Measurements from ENCODE around the gene KRT6B. TPM values are rescaled to one million over a fixed set of nuclear protein-coding genes. Genes with fewer than 3 reads are reported as not detected.

Gene KRT6B
- total and polyA plus RNA-seq, 2 experiments from 2014 or later: not detected

GRCh38 chr12:52494100-52494499 lies 42.2 kb upstream of the KRT6B start:
- H3K4me3 Mint-ChIP-seq: no peak overlapping the region
- DNase-seq (ENCODE audit: low spot score) (no peak), ATAC-seq (no peak)
- no peaks in the 10 kb centered on the region for H3K36me3 ChIP-seq (ENCODE audit: insufficient read depth)
- H4K20me1 ChIP-seq (replicated peaks; ENCODE audit: insufficient read depth): no peaks in the 10 kb centered on the region
- H2AFZ ChIP-seq: no peak overlapping the region
- TF ChIP-seq POLR2AphosphoS5 (IDR thresholded peaks at IDR 0.05; ENCODE audit: low read depth) (no peak), STAT1 (IDR thresholded peaks at IDR 0.05; ENCODE audit: unreplicated experiment) (no peak), JUNB (IDR thresholded peaks at IDR 0.05; ENCODE audit: unreplicated experiment) (no peak), EZH2 (IDR thresholded peaks at IDR 0.05; ENCODE audit: low read depth, unreplicated experiment) (no peak), ETS1 (IDR thresholded peaks at IDR 0.05) (no peak), NANOG (IDR thresholded peaks at IDR 0.05; ENCODE audit: borderline replicate concordance) (no peak), CREB1 (CRISPR knock-in tag; IDR thresholded peaks at IDR 0.05; ENCODE audit: low read depth) (no peak), EZH2phosphoT487 (IDR thresholded peaks at IDR 0.05; ENCODE audit: unreplicated experiment) (no peak), ZNF331 (CRISPR knock-in tag; IDR thresholded peaks at IDR 0.05; ENCODE audit: low read depth) (no peak), CTCF (conservative IDR thresholded peaks at IDR 0.05; ENCODE audit: low read depth in 2 of 2) (no peak), ZNF114 (CRISPR knock-in tag; IDR thresholded peaks at IDR 0.05) (no peak)
- TF ChIP-seq, protein P1, sequence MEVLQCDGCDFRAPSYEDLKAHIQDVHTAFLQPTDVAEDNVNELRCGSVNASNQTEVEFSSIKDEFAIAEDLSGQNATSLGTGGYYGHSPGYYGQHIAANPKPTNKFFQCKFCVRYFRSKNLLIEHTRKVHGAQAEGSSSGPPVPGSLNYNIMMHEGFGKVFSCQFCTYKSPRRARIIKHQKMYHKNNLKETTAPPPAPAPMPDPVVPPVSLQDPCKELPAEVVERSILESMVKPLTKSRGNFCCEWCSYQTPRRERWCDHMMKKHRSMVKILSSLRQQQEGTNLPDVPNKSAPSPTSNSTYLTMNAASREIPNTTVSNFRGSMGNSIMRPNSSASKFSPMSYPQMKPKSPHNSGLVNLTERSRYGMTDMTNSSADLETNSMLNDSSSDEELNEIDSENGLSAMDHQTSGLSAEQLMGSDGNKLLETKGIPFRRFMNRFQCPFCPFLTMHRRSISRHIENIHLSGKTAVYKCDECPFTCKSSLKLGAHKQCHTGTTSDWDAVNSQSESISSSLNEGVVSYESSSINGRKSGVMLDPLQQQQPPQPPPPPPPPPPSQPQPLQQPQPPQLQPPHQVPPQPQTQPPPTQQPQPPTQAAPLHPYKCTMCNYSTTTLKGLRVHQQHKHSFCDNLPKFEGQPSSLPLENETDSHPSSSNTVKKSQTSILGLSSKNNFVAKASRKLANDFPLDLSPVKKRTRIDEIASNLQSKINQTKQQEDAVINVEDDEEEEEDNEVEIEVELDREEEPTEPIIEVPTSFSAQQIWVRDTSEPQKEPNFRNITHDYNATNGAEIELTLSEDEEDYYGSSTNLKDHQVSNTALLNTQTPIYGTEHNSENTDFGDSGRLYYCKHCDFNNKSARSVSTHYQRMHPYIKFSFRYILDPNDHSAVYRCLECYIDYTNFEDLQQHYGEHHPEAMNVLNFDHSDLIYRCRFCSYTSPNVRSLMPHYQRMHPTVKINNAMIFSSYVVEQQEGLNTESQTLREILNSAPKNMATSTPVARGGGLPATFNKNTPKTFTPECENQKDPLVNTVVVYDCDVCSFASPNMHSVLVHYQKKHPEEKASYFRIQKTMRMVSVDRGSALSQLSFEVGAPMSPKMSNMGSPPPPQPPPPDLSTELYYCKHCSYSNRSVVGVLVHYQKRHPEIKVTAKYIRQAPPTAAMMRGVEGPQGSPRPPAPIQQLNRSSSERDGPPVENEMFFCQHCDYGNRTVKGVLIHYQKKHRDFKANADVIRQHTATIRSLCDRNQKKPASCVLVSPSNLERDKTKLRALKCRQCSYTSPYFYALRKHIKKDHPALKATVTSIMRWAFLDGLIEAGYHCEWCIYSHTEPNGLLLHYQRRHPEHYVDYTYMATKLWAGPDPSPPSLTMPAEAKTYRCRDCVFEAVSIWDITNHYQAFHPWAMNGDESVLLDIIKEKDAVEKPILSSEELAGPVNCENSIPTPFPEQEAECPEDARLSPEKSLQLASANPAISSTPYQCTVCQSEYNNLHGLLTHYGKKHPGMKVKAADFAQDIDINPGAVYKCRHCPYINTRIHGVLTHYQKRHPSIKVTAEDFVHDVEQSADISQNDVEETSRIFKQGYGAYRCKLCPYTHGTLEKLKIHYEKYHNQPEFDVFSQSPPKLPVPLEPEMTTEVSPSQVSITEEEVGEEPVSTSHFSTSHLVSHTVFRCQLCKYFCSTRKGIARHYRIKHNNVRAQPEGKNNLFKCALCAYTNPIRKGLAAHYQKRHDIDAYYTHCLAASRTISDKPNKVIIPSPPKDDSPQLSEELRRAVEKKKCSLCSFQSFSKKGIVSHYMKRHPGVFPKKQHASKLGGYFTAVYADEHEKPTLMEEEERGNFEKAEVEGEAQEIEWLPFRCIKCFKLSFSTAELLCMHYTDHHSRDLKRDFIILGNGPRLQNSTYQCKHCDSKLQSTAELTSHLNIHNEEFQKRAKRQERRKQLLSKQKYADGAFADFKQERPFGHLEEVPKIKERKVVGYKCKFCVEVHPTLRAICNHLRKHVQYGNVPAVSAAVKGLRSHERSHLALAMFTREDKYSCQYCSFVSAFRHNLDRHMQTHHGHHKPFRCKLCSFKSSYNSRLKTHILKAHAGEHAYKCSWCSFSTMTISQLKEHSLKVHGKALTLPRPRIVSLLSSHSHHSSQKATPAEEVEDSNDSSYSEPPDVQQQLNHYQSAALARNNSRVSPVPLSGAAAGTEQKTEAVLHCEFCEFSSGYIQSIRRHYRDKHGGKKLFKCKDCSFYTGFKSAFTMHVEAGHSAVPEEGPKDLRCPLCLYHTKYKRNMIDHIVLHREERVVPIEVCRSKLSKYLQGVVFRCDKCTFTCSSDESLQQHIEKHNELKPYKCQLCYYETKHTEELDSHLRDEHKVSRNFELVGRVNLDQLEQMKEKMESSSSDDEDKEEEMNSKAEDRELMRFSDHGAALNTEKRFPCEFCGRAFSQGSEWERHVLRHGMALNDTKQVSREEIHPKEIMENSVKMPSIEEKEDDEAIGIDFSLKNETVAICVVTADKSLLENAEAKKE (CRISPR knock-in tag; IDR thresholded peaks at IDR 0.05): no peak
- TF ChIP-seq, protein P2, sequence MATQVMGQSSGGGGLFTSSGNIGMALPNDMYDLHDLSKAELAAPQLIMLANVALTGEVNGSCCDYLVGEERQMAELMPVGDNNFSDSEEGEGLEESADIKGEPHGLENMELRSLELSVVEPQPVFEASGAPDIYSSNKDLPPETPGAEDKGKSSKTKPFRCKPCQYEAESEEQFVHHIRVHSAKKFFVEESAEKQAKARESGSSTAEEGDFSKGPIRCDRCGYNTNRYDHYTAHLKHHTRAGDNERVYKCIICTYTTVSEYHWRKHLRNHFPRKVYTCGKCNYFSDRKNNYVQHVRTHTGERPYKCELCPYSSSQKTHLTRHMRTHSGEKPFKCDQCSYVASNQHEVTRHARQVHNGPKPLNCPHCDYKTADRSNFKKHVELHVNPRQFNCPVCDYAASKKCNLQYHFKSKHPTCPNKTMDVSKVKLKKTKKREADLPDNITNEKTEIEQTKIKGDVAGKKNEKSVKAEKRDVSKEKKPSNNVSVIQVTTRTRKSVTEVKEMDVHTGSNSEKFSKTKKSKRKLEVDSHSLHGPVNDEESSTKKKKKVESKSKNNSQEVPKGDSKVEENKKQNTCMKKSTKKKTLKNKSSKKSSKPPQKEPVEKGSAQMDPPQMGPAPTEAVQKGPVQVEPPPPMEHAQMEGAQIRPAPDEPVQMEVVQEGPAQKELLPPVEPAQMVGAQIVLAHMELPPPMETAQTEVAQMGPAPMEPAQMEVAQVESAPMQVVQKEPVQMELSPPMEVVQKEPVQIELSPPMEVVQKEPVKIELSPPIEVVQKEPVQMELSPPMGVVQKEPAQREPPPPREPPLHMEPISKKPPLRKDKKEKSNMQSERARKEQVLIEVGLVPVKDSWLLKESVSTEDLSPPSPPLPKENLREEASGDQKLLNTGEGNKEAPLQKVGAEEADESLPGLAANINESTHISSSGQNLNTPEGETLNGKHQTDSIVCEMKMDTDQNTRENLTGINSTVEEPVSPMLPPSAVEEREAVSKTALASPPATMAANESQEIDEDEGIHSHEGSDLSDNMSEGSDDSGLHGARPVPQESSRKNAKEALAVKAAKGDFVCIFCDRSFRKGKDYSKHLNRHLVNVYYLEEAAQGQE (IDR thresholded peaks at IDR 0.05; ENCODE audit: unreplicated experiment): no peak
- H3K9me3 Mint-ChIP-seq: peaks cover 14% of the 10 kb centered on the region; the same call in 2 of the 3 replicates
- no peak overlapping the region for H3K4me2 ChIP-seq
- no peak overlapping the region for H3K4me3 ChIP-seq
- no peak overlapping the region for H3K27ac Mint-ChIP-seq
- peaks cover 14% of the 10 kb centered on the region for H3K27me3 Mint-ChIP-seq (ENCODE audit: insufficient read depth, low read depth, poor library complexity)
- peaks cover 19% of the 10 kb centered on the region for H3K4me1 ChIP-seq (ENCODE audit: insufficient read depth)
- H3K27ac ChIP-seq (ENCODE audit: low read depth): no peak overlapping the region
- no peaks in the 10 kb centered on the region for H3K9me2 ChIP-seq (ENCODE audit: insufficient read depth)
- peaks cover 26% of the 10 kb centered on the region for H3K4me1 Mint-ChIP-seq
- H3K36me3 Mint-ChIP-seq (ENCODE audit: low read depth): peaks cover 3% of the 10 kb centered on the region; the same call in 1 of the 3 replicates
- no peaks in the 10 kb centered on the region for H3K79me2 ChIP-seq (replicated peaks; ENCODE audit: insufficient read depth)
- H3F3A ChIP-seq (replicated peaks; ENCODE audit: low read depth): no peaks in the 10 kb centered on the region
- H3K27me3 ChIP-seq (ENCODE audit: insufficient read depth): no peaks in the 10 kb centered on the region
